GM23338 (cell line): ENCODE results near the gene SORL1-AS1.

ENCODE experiments used
- CTCF ChIP-seq, 2 experiments: fragments of 200-600 bp in 1 of 2; sonication (generic) in 1 of 2; conservative IDR thresholded peaks; 2 replicates each; pipeline versions ENCODE4 v1.5.1 to v1.6.1; 2016 to 2017; ENCODE audit warnings: antibody characterized with exemption in 2 of 2, low read depth in 2 of 2, mild to moderate bottlenecking in 2 of 2, moderate library complexity in 1 of 2
- EZH2 ChIP-seq: fragments of 200-600 bp; sonication (generic); IDR thresholded peaks from one replicate; pipeline ENCODE4 v1.8.0; 2017; ENCODE audit warnings: antibody characterized with exemption, mild to moderate bottlenecking, low read depth; ENCODE audit not compliant: unreplicated experiment
- REST ChIP-seq: IDR thresholded peaks from one replicate; pipeline ENCODE4 v1.6.1; 2018; ENCODE audit warnings: antibody characterized with exemption; ENCODE audit not compliant: unreplicated experiment

DNA sequence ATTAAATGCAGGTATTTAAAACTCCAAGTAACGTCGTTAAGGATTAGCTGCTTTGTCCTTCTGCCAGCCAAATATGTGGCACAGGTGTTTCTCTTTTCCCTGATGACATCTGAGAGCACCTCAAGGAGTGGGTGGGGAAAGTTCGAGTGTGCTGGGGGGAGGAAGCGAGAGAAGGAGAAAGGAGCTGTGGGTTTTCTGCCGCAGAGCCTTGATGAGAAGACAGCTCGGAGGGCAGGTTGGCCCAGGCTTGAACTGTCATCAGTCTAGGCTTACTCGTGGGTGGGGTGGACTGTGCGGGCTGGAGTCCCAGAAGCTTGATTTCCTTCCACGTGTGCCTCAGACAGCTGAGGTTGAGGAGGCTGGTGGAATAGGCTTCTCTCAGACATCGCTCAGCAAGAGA, 15.2 kb upstream of the SORL1-AS1 start:
- TF ChIP-seq CTCF (conservative IDR thresholded peaks at IDR 0.05; ENCODE audit: low read depth in 2 of 2) (no peak), REST (no peak), EZH2 (no peak)
